GM12892 (cell line): Measurements from ENCODE around the gene SORCS2.

Experiments
- DNase-seq: peaks from one replicate; pipeline ENCODE4 v3.0.0; 2011; ENCODE audit not compliant: insufficient read length
- FAIRE-seq: peaks from 2 replicates; lab custom pipeline; 2011; peaks lifted over from hg19 to GRCh38; lab: Jason Lieb, UNC
- POLR2A ChIP-seq: IDR thresholded peaks from 2 replicates; pipeline ENCODE4 v1.6.1; 2011; ENCODE audit warnings: low read depth, low read length, control low read depth
- POLR2AphosphoS5 ChIP-seq: IDR thresholded peaks from 2 replicates; pipeline ENCODE4 v1.6.1; 2011; ENCODE audit warnings: low read depth, low read length, control low read depth
- TAF1 ChIP-seq: IDR thresholded peaks from 2 replicates; pipeline ENCODE4 v1.6.1; 2011; ENCODE audit warnings: low read depth, mild to moderate bottlenecking, control low read depth, low read length, borderline replicate concordance

SORCS2 gene

DNA sequence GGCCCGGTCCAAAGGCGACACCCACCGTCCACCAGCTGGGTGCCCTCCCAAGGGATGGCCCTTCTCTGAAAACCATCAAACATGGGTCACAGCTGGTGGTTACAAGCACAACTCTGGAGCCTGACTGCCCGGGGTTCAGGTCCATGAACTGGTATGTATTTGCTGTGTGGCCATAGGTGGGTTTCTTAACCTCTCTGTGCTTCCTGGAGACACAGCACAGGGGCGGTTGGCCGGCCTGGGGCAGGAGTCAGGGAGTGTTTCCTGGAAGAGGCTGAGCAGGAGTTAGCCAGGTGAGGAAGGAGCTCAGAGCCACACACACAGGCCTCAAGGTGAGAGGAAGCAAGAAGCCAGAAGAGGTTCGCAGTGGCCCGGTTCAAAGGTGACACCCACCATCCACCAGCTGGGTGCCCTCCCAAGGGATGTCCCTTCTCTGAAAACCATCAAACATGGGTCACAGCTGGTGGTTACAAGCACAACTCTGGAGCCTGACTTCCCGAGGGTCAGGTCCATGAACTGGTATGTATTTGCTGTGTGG, 486.0 kb downstream of the SORCS2 start:
- DNase-seq (no peak), FAIRE-seq (no peak)
- TF ChIP-seq TAF1 (no peak), POLR2A (no peak), POLR2AphosphoS5 (no peak)

DNA sequence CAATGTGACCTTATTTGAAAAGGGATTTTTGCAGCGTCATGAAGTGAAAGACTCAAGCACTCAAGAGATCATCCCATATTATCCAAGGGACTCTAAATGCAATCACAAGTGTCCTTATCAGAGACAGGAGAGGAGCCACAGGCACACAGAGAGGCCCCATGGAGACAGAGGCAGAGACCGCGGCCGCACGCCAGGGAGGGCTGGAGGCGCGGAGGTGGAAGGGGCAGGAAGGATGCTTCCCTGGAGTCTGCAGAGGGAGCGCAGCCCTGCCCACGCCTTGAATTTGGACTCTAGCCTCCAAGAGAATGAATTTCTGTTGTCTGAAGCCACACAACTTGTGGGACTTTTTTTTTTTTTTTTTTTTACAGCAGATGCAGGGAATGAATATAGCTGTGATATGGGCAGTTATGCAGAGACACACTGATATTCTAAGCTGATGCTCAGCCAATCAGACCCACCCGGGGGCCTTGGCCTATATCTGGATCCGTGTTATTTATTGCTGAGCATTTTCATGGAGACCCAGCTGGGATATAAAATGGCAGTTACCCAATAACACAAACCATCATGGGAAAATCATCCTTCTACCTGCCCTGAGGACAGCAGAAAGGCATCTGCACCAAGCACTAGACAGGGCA, 487.2 kb downstream of the SORCS2 start:
- no peak for TF ChIP-seq POLR2AphosphoS5
- no peak for TF ChIP-seq POLR2A
- TF ChIP-seq TAF1: no peak
- FAIRE-seq (no peak), DNase-seq (no peak)

GRCh38 chr4:7680106-7680505, 487.8 kb downstream of the SORCS2 start:
- FAIRE-seq (no peak), DNase-seq (no peak)
- TF ChIP-seq TAF1 (no peak), POLR2AphosphoS5 (no peak), POLR2A (no peak)

DNA sequence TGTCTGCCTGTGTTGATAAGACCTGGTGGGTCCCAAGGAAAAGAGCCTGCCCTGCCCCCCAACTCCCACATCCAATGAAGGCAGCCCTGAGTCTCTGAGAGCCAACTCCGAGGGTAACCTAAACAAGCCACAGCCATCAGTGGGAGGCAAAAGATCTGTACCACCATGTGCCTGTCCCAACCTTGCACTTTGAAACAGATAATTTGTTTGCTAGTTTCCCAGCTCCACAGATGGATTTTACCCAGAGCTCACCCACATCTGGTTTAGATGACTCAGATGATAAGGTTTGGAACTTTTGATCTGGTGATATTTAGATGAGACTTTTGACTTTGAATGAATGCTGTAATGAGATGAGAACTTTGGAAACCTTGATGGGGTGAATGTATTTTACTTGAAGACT, 488.4 kb downstream of the SORCS2 start:
- no peak for DNase-seq
- no peak for FAIRE-seq
- no peak for TF ChIP-seq POLR2AphosphoS5
- TF ChIP-seq POLR2A: no peak
- TF ChIP-seq TAF1: no peak

DNA sequence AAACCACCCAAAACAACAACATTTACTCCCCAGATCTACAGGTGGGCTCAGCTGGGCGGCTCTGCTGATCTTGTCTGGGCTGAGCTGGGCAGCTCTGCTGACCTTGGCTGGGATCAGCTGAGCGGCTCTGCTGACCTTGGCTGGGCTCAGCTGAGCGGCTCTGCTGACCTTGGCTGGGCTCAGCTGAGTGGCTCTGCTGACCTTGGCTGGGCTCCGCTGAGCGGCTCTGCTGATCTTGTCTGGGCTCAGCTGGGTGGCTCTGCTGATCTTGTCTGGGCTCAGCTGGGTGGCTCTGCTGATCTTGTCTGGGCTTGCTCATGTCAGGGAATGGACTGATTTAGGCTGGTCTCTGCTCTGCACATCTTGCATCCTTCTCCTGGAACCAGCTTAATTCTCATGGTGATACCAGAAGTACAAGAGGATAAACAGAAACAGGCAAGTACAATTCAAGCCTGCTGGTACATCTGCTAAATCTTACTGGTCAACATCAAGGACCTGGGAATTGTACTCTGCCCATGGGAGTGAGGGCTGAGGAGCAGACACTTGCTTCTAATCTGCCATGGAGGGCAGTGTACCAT, 490.9 kb downstream of the SORCS2 start:
- FAIRE-seq (no peak), DNase-seq (no peak)
- no peak for TF ChIP-seq POLR2A
- no peak for TF ChIP-seq TAF1
- TF ChIP-seq POLR2AphosphoS5: no peak

DNA sequence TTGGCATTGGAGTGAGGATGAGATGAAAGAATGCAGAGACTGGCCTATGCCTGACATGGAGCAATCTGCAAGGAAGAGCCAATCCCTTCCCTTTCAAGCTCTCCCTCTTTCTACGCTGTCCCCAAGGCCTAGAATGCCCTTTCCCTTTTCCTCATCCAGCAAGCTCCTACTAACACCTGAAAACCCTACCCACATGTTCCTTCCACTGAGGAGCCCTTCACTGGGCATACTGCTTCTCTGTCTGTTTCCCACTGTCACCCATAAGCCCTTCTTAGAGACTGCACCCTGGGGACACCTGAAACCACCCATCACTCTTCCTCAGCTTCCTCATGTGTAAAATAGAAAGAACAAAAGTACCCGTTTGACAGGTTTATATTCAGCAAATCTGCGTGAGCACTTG, 492.0 kb downstream of the SORCS2 start:
- DNase-seq (no peak), FAIRE-seq (no peak)
- no peak for TF ChIP-seq TAF1

- FAIRE-seq (no peak), DNase-seq (no peak)
- TF ChIP-seq TAF1: no peak
- TF ChIP-seq POLR2AphosphoS5: no peak
- TF ChIP-seq POLR2A: no peak
These were observed 493.9 kb downstream of the SORCS2 start for GRCh38 chr4:7686070-7686870.

DNA sequence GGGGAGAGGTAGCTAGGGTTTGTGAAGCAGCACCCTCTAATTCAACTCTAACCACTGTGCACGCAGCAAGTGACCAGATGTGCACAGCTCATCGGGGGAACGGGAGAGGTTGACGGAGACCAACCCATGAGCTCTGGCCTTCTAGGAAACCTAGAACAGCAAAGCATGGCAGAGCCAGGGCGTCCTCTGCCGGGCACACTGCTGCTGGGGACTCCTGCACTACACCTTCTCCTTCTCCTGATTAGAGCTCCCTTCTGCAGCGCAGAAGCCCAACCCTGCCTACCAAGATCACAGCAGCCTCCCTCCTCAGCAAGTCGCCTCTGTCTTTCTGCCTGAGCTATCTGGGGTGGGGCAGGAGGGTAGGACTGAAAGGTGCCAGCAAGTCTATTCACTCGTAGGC, 494.7 kb downstream of the SORCS2 start:
- DNase-seq: no peak
- FAIRE-seq: no peak
- TF ChIP-seq POLR2A: no peak
- no peak for TF ChIP-seq TAF1
- no peak for TF ChIP-seq POLR2AphosphoS5

DNA sequence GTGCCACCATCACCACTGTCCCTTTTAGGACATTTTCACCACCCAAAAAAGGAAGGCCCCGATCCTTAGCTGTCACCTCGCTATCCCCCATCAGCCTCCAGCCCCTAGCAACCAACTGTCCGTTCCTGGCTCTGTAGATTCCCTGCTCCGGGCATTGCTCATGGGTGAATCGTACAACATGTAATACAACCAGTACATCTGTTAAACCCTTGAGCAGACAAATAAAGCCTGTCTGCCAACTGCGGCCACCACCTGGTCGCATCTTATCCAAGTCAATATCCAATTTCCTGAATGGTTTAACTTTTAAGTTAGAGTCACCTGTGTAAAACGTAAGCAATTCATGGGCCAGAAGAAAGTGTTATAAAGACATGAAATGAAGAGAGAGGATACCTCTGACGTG, 495.5 kb downstream of the SORCS2 start:
- TF ChIP-seq POLR2AphosphoS5: no peak
- no peak for TF ChIP-seq TAF1
- no peak for TF ChIP-seq POLR2A
- no peak for DNase-seq
- FAIRE-seq: no peak

DNA sequence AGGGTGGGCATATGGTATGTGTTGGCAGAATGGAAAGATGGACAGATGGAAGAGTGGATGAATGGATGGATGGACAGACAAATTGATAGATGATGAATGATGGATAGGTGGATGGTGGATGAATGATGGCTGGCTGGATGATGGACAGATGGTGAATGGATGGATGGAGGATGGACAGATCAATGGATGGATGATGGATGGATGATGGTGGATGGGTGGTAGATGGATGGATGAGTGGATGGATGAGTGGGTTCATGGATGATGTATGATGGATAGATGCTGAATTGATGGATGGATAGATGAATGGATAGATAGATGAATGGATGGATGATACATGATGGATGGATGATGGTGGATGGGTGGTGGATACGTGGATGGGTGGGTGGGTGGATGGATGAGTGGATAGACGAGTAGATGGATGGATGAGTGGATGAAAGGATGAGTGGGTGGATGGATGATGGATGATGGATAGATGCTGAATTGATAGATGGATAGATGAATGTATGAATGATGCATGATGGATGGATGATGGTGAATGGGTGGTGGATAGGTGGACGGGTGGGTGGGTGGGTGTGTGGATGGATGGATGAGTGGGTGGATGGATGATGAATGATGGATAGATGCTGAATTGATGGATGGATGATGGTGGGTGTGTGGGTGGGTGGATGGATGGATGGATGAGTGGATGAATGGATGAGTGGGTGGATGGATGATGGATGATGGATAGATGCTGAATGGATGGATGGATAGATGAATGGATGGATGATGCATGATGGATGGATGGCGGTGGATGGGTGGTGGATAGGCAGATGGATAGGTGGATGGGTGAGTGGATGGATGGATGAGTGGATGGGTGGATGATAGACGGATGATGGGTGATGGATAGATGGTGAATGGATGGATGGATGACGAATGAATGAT, 497.7 kb downstream of the SORCS2 start:
- FAIRE-seq (no peak), DNase-seq (no peak)
- TF ChIP-seq POLR2AphosphoS5: no peak
- TF ChIP-seq POLR2A: no peak
- TF ChIP-seq TAF1: no peak

- no peak for FAIRE-seq
- DNase-seq: no peak
- TF ChIP-seq POLR2AphosphoS5 (no peak), TAF1 (no peak), POLR2A (no peak)
These were observed 498.7 kb downstream of the SORCS2 start for GRCh38 chr4:7691061-7691460.
